CD4-positive, alpha-beta memory T cell (primary cell): ENCODE results near the gene C11orf21. TPM values are rescaled to one million over a fixed set of nuclear protein-coding genes. Genes with fewer than 3 reads are reported as not detected.
A peak's percentile ranks its signal among the peaks of the same experiment; 100 is the strongest.

Source experiments
- CTCF ChIA-PET: fragments of 350-600 bp; sonication (Branson Sonifier 250); formaldehyde crosslinking; loops from one replicate; lab custom pipeline; 2021; ENCODE audit warnings: inconsistent platforms; ENCODE audit not compliant: partially characterized antibody; lab: Charles Lee
- POLR2A ChIA-PET: fragments of 350-600 bp; sonication (Branson Sonifier 250); formaldehyde crosslinking; loops from one replicate; lab custom pipeline; 2021; ENCODE audit not compliant: partially characterized antibody; lab: Charles Lee
- DNase-seq, 5 donors: peaks; one replicate each; pipeline versions ENCODE4 v3.0.0 to v3.0.0-alpha.2; 2020 to 2022; ENCODE audit warnings: mixed read lengths in 1 of 5
- H3K27ac ChIP-seq: one replicate; pipeline ENCODE4 v1.7.0; 2013; ENCODE audit warnings: low read depth, low read length
- H3K27me3 ChIP-seq: 2 replicates; pipeline ENCODE4 v1.7.0; 2013; ENCODE audit warnings: mild to moderate bottlenecking, low read length, moderate library complexity; ENCODE audit not compliant: insufficient read depth
- H3K36me3 ChIP-seq: 2 replicates; pipeline ENCODE4 v1.7.0; 2013; ENCODE audit warnings: mild to moderate bottlenecking, low read length, moderate library complexity; ENCODE audit not compliant: insufficient read depth
- H3K4me1 ChIP-seq: 2 replicates; pipeline ENCODE4 v1.7.0; 2013; ENCODE audit warnings: mild to moderate bottlenecking, low read length, moderate library complexity; ENCODE audit not compliant: insufficient read depth
- H3K4me3 ChIP-seq, 2 donors: one replicate each; pipeline ENCODE4 v1.7.0; 2013; ENCODE audit warnings: low read length in 2 of 2, mild to moderate bottlenecking in 1 of 2
- H3K9me3 ChIP-seq, 2 donors: one replicate each; pipeline ENCODE4 v1.7.0; 2013; ENCODE audit warnings: low read length in 2 of 2, control low read depth in 1 of 2; ENCODE audit not compliant: control insufficient read depth in 1 of 2
- H3K27ac Mint-ChIP-seq, 7 donors: one replicate each; pipeline ENCODE4 v1.8.0; 2020 to 2021; ENCODE audit warnings: mixed read lengths in 7 of 7, mild to moderate bottlenecking in 6 of 7, inconsistent platforms in 3 of 7, moderate library complexity in 3 of 7
- H3K27me3 Mint-ChIP-seq, 2 donors: one replicate each; pipeline ENCODE4 v1.8.0; 2020 to 2021; ENCODE audit warnings: mixed read lengths in 2 of 2
- H3K36me3 Mint-ChIP-seq, 2 donors: one replicate each; pipeline ENCODE4 v1.8.0; 2020 to 2021; ENCODE audit warnings: mixed read lengths in 2 of 2, inconsistent platforms in 1 of 2, mild to moderate bottlenecking in 1 of 2
- H3K4me1 Mint-ChIP-seq, 4 donors: one replicate each; pipeline ENCODE4 v1.8.0; 2020 to 2021; ENCODE audit warnings: mixed read lengths in 4 of 4, mild to moderate bottlenecking in 1 of 4
- H3K4me3 Mint-ChIP-seq, 8 donors: one replicate each; pipeline ENCODE4 v1.8.0; 2020 to 2021; ENCODE audit warnings: mixed read lengths in 8 of 8, mild to moderate bottlenecking in 7 of 8, moderate library complexity in 6 of 8, inconsistent platforms in 3 of 8
- H3K9me3 Mint-ChIP-seq, 8 donors: one replicate each; pipeline ENCODE4 v1.8.0; 2020 to 2021; ENCODE audit warnings: mixed read lengths in 8 of 8, mild to moderate bottlenecking in 5 of 8, inconsistent platforms in 3 of 8, moderate library complexity in 1 of 8
- intact Hi-C: fragments of 100-400 bp; cut with micrococcal nuclease; formaldehyde crosslinking; loops from one replicate; pipeline ENCODE4 v1.15.1; 2023
- polyA plus RNA-seq, 2 donors: library from polyadenylated mRNA; unstranded; fragments of 300-500 nt; fragmentation: Illumina TruSeq; gene quantifications; one replicate each; pipeline ENCODE4 v1.2.3, GENCODE V29; 2021
- total RNA-seq, 2 experiments: library from RNA; stranded (reverse); gene quantifications; one replicate each; pipeline ENCODE4 v1.2.3, GENCODE V29; 2021

The C11orf21 gene
- total and polyA plus RNA-seq, 4 experiments from 2014 or later = 9.4 to 65.6 (median 37.6) TPM

DNA sequence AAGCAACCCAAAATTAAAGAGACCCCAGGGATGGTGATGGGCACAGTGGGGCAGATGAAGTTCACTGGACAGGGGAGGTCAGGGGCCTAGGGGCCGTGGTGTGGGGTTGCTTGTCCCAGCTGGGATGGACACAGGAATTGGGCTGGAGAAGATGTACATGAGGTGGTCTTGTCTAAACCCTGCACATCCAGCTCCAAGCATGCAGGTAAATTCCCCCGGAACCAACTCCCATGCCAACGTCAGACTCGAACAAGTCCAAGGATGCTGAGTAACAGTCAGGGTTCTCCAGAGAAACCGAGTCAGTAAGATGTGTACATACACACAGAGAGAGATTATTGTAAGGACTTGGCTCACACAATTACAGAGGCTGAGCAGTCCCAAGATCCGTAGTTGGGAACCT is 29.0 kb upstream of the C11orf21 start:
- ChIA-PET POLR2A (no interaction called here), CTCF (interaction anchor here (0.8 kb wide), 1 partner anchor 25 kb away, joined by 4 read pairs; no protein-coding TSS in a partner anchor)
- H3K4me3 Mint-ChIP-seq = no peak overlapping the region
- peaks cover 6 to 21% of the 10 kb centered on the region in 2 donors for H3K27me3 Mint-ChIP-seq
- no peaks in the 10 kb centered on the region for H3K4me1 Mint-ChIP-seq
- no peak overlapping the region for H3K4me3 ChIP-seq
- H3K9me3 ChIP-seq = no peaks in the 10 kb centered on the region
- H3K27me3 ChIP-seq = no peaks in the 10 kb centered on the region
- H3K36me3 Mint-ChIP-seq = no peaks in the 10 kb centered on the region
- peaks cover 0 to 17% (median 13%) of the 10 kb centered on the region in 8 donors for H3K9me3 Mint-ChIP-seq
- H3K36me3 ChIP-seq = no peaks in the 10 kb centered on the region
- H3K27ac ChIP-seq = no peak overlapping the region
- DNase-seq = no peak
- intact Hi-C loops = no loop called here
- H3K27ac Mint-ChIP-seq = no peak overlapping the region
- no peaks in the 10 kb centered on the region for H3K4me1 ChIP-seq

- H3K9me3 Mint-ChIP-seq = peaks cover 0 to 21% (median 17%) of the 10 kb centered on the region in 8 donors
- POLR2A ChIA-PET = interaction anchor here (1.3 kb wide), 1 partner anchor 27 kb away, joined by 3 read pairs; the partner anchor contains the start of gene TSPAN32
- Histone ChIP-seq H3K4me3 (no peak overlapping the region), H3K4me1 (no peaks in the 10 kb centered on the region), H3K9me3 (no peaks in the 10 kb centered on the region), H3K36me3 (no peaks in the 10 kb centered on the region), H3K27ac (no peak overlapping the region), H3K27me3 (no peaks in the 10 kb centered on the region)
- intact Hi-C loops = no loop called here
- no peak overlapping the region for H3K4me3 Mint-ChIP-seq
- no peaks in the 10 kb centered on the region for H3K4me1 Mint-ChIP-seq
- H3K27ac Mint-ChIP-seq = no peak overlapping the region
- H3K36me3 Mint-ChIP-seq = no peaks in the 10 kb centered on the region
- DNase-seq = no peak
- CTCF ChIA-PET = interaction anchor here (1.3 kb wide), 1 partner anchor 91 kb away, joined by 3 read pairs; no protein-coding TSS in a partner anchor
- H3K27me3 Mint-ChIP-seq = peaks cover 6 to 24% of the 10 kb centered on the region in 2 donors
These were observed 27.8 kb upstream of the C11orf21 start for GRCh38 chr11:2329551-2329950.

- intact Hi-C loops = no loop called here
- H3K27me3 Mint-ChIP-seq = peaks cover 6 to 26% of the 10 kb centered on the region in 2 donors
- POLR2A ChIA-PET = interaction anchor here (1.3 kb wide), 1 partner anchor 26 kb away, joined by 3 read pairs; the partner anchor contains the start of gene TSPAN32
- no peaks in the 10 kb centered on the region for H3K9me3 ChIP-seq
- no peak overlapping the region for H3K4me3 Mint-ChIP-seq
- no peaks in the 10 kb centered on the region for H3K36me3 Mint-ChIP-seq
- H3K27ac Mint-ChIP-seq = no peak overlapping the region
- H3K4me1 ChIP-seq = no peaks in the 10 kb centered on the region
- DNase-seq = no peak
- CTCF ChIA-PET = interaction anchor here (1.3 kb wide), 1 partner anchor 92 kb away, joined by 3 read pairs; no protein-coding TSS in a partner anchor
- H3K4me1 Mint-ChIP-seq = no peaks in the 10 kb centered on the region
- no peak overlapping the region for H3K27ac ChIP-seq
- no peaks in the 10 kb centered on the region for H3K27me3 ChIP-seq
- H3K36me3 ChIP-seq = no peaks in the 10 kb centered on the region
- H3K9me3 Mint-ChIP-seq = peaks cover 0 to 26% (median 18%) of the 10 kb centered on the region in 8 donors
- H3K4me3 ChIP-seq = no peak overlapping the region
These were observed 27.1 kb upstream of the C11orf21 start for GRCh38 chr11:2328656-2329354.

GRCh38 chr11:2328021-2328420 is 26.3 kb upstream of the C11orf21 start:
- H3K27me3 ChIP-seq = no peaks in the 10 kb centered on the region
- no peaks in the 10 kb centered on the region for H3K9me3 ChIP-seq
- peaks cover 0 to 29% (median 25%) of the 10 kb centered on the region in 8 donors for H3K9me3 Mint-ChIP-seq
- no peaks in the 10 kb centered on the region for H3K4me1 Mint-ChIP-seq
- H3K27ac ChIP-seq = no peak overlapping the region
- no peak overlapping the region for H3K4me3 Mint-ChIP-seq
- no peak for DNase-seq
- intact Hi-C loops = no loop called here
- H3K27ac Mint-ChIP-seq = no peak overlapping the region
- H3K36me3 ChIP-seq = no peaks in the 10 kb centered on the region
- H3K4me1 ChIP-seq = no peaks in the 10 kb centered on the region
- CTCF ChIA-PET = no interaction called here
- no peaks in the 10 kb centered on the region for H3K36me3 Mint-ChIP-seq
- H3K27me3 Mint-ChIP-seq = peaks cover 8 to 26% of the 10 kb centered on the region in 2 donors
- no peak overlapping the region for H3K4me3 ChIP-seq
- POLR2A ChIA-PET = interaction anchor here (1.3 kb wide), 1 partner anchor 26 kb away, joined by 3 read pairs; the partner anchor contains the start of gene TSPAN32

DNA sequence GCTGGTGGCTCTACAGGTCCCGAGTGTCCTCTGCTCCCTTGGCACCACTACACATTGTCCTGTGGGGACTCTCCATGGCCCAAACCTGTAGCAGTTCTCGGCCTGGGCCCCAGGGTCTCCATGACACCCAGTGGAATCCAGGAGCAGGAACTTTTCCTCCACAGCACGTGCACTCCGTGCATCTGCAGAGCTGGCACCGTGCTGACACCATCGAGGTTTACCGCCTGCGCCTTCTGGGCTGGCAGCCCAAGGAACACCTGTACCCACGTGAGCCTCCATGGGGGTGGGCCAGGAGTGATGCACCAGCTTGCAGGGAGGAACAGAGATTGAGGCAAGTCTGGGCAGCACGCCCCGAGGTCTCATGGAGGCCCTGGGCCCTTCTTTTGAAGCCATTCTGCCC is 25.3 kb upstream of the C11orf21 start:
- H3K27ac ChIP-seq = no peak overlapping the region
- intact Hi-C loops = no loop called here
- H3K4me3 ChIP-seq = no peak overlapping the region
- ChIA-PET POLR2A (no interaction called here), CTCF (interaction anchor here (1.0 kb wide), 1 partner anchor 94 kb away, joined by 3 read pairs; no protein-coding TSS in a partner anchor)
- Mint-ChIP-seq H3K27me3 (peaks cover 8 to 30% of the 10 kb centered on the region in 2 donors), H3K9me3 (peaks cover 0 to 37% (median 32%) of the 10 kb centered on the region in 8 donors), H3K27ac (no peak overlapping the region), H3K36me3 (peaks cover 2 to 5% of the 10 kb centered on the region in 2 donors), H3K4me1 (no peaks in the 10 kb centered on the region), H3K4me3 (no peak overlapping the region)
- H3K36me3 ChIP-seq = no peaks in the 10 kb centered on the region
- no peaks in the 10 kb centered on the region for H3K4me1 ChIP-seq
- peak in 1 of 5 donors; percentile 2 for DNase-seq
- H3K27me3 ChIP-seq = no peaks in the 10 kb centered on the region
- H3K9me3 ChIP-seq = no peaks in the 10 kb centered on the region

GRCh38 chr11:2325719-2326118 is 24.0 kb upstream of the C11orf21 start:
- Mint-ChIP-seq H3K36me3 (peaks cover 4 to 5% of the 10 kb centered on the region in 2 donors), H3K4me3 (no peak overlapping the region), H3K27me3 (peaks cover 8 to 23% of the 10 kb centered on the region in 2 donors), H3K9me3 (peaks cover 0 to 37% (median 27%) of the 10 kb centered on the region in 8 donors), H3K27ac (no peak overlapping the region), H3K4me1 (no peaks in the 10 kb centered on the region)
- ChIA-PET POLR2A (no interaction called here), CTCF (interaction anchor here (1.7 kb wide), 1 partner anchor 20 kb away, joined by 6 read pairs; no protein-coding TSS in a partner anchor)
- Histone ChIP-seq H3K9me3 (no peaks in the 10 kb centered on the region), H3K36me3 (no peaks in the 10 kb centered on the region), H3K4me3 (no peak overlapping the region), H3K27ac (no peak overlapping the region), H3K4me1 (no peaks in the 10 kb centered on the region), H3K27me3 (no peaks in the 10 kb centered on the region)
- intact Hi-C loops = no loop called here
- DNase-seq = no peak

DNA sequence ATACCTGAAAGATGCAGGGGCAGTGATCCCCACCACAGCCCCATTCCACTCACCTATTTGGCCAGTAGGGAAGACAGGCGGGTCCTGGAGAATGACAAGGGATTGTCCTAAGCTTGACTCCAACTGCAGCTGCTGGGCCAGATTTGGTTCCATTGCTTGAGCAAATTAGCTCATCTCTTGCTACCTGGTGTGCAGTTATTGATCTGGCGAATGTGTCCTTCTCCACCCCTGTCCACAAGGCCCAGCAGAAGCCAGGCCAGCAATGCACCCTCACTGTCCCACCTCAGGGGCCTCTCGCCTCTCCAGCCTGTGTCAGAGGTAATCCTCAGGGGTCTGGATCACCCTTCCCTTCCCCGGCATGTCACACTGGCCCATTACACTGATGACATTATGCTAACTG is 23.4 kb upstream of the C11orf21 start:
- H3K4me1 Mint-ChIP-seq = no peaks in the 10 kb centered on the region
- ChIA-PET POLR2A (no interaction called here), CTCF (interaction anchor here (1.7 kb wide), 1 partner anchor 20 kb away, joined by 6 read pairs; no protein-coding TSS in a partner anchor)
- Histone ChIP-seq H3K9me3 (no peaks in the 10 kb centered on the region), H3K4me1 (no peaks in the 10 kb centered on the region), H3K36me3 (no peaks in the 10 kb centered on the region), H3K4me3 (no peak overlapping the region), H3K27me3 (no peaks in the 10 kb centered on the region), H3K27ac (no peak overlapping the region)
- H3K27me3 Mint-ChIP-seq = peaks cover 7 to 19% of the 10 kb centered on the region in 2 donors
- intact Hi-C loops = no loop called here
- peaks cover 4 to 5% of the 10 kb centered on the region in 2 donors for H3K36me3 Mint-ChIP-seq
- DNase-seq = peak in 1 of 5 donors; percentile 12
- H3K27ac Mint-ChIP-seq = no peak overlapping the region
- no peak overlapping the region for H3K4me3 Mint-ChIP-seq
- peaks cover 0 to 33% (median 24%) of the 10 kb centered on the region in 8 donors for H3K9me3 Mint-ChIP-seq
